Esophagus muscularis mucosa (tissue), 4 donors: ENCODE data around the gene CFAP92. TPM values are rescaled to one million over a fixed set of nuclear protein-coding genes. Genes with fewer than 3 reads are reported as not detected.
"Not testable (repeated sequence)": the region's sequence is repeated elsewhere in the genome, so short reads cannot be mapped to it uniquely, and the experiment has no call there.

Experiments
- DNase-seq: peaks from one replicate; pipeline ENCODE4 v3.0.0-alpha.2; 2017; ENCODE audit errors: extremely low spot score
- H3K27ac ChIP-seq, 4 donors: fragments of 200-600 bp; sonication (generic); replicated peaks in 1 of 4; 1 replicate in 3 of 4; 2 replicates in 1 of 4; pipeline ENCODE4 v1.5.1; 2016 to 2019; ENCODE audit warnings: mild to moderate bottlenecking in 1 of 4
- H3K27me3 ChIP-seq, 4 donors: fragments of 200-600 bp; sonication (generic); one replicate each; pipeline versions ENCODE4 v1.5.1 to v1.6.0; 2016 to 2019
- H3K36me3 ChIP-seq, 4 donors: fragments of 200-600 bp; sonication (generic); one replicate each; pipeline ENCODE4 v1.5.1; 2016 to 2019
- H3K4me1 ChIP-seq, 4 donors: fragments of 200-600 bp; sonication (generic); one replicate each; pipeline ENCODE4 v1.5.1; 2016 to 2019
- H3K4me3 ChIP-seq, 4 donors: fragments of 200-600 bp; sonication (generic); 1 replicate in 2 of 4; 2 replicates in 2 of 4; pipeline ENCODE4 v1.5.1; 2016 to 2019; ENCODE audit warnings: mild to moderate bottlenecking in 4 of 4, moderate library complexity in 1 of 4
- H3K9me3 ChIP-seq, 4 donors: fragments of 200-600 bp; sonication (generic); 1 replicate in 3 of 4; 2 replicates in 1 of 4; pipeline ENCODE4 v1.5.1; 2016 to 2019
- EP300 ChIP-seq: sonication (generic); formaldehyde crosslinking; IDR thresholded peaks from one replicate; pipeline ENCODE4 v1.6.1; 2017; ENCODE audit warnings: antibody characterized with exemption
- POLR2A ChIP-seq: fragments of 450-650 bp; IDR thresholded peaks from one replicate; pipeline ENCODE4 v1.6.1; 2017; ENCODE audit warnings: antibody characterized with exemption, moderate library complexity, mild to moderate bottlenecking, low read depth
- POLR2AphosphoS5 ChIP-seq, 2 donors: sonication (generic); formaldehyde crosslinking; IDR thresholded peaks; one replicate each; pipeline ENCODE4 v1.6.1; 2017; ENCODE audit warnings: antibody characterized with exemption in 2 of 2
- WGBS: methylation state at CpG from one replicate; pipeline ENCODE4 v1.1.5; 2018; 5-methylcytosine and 5-hydroxymethylcytosine counted together
- intact Hi-C: fragments of 100-400 bp; cut with DNase I; formaldehyde crosslinking; loops from one replicate; pipeline ENCODE4 v1.15.1; 2023
- total RNA-seq, 4 donors: library from RNA; depleted of rRNA; stranded (reverse); fragments of >200 nt; gene quantifications; one replicate each; pipeline versions ENCODE4 v1.1.0 to v1.2.1, GENCODE V29; 2016
- TF ChIP-seq, protein P1 (sequence below), 3 experiments: fragments of 200-600 bp in 2 of 3; fragments of 450-650 bp in 1 of 3; sonication (generic) in 2 of 3; IDR thresholded peaks; one replicate each; pipeline ENCODE4 v1.5.1; 2017 to 2019; ENCODE audit warnings: antibody characterized with exemption in 3 of 3, mild to moderate bottlenecking in 2 of 3, moderate library complexity in 1 of 3

Gene CFAP92
- total RNA-seq, 4 donors from 2014 or later, result 0.19 to 1.2 (median 0.47) TPM

DNA sequence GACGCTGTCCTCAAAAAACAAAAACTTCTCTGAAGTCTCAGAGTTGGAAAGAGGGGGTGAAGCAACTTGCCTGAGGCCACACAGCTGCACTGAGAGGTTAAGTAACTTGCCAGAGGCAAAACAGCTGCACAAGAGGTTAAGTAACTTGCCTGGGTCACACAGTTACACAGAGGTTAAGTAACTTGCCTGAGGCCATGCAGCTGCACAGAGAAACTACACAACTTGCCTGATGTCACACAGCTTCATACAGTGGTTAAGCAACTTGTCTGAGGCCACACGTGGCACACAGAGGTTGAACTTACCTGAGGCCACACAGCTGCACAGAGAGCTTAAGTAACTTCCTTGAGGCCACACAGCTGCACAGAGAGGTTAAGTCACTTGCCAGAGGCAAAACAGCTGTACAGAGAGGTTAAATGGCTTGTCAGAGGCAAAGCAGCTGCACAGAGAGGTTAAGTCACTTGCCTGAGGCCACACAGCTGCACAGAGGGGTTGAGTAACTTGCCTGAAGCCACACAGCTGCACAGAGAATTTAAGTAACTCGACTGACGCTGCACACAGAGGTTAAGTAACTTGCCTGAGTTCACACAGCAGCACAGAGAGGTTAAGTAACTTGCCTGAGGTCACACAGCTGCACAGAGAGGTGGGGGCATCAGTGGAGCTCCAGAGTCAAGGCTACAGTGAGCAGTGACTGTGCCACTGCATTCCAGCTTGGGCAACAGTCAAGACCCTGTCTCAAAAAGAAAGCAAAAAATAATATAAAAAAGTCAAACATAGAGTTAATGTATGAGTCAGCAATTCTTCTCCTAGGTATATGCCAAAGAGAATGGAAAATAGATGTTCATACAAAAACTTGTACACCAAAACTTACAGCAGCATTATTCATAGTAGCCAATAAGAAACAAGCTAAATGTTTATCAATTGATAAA is 126.4 kb downstream of the CFAP92 start:
- no peak for DNase-seq
- TF ChIP-seq POLR2AphosphoS5 (IDR thresholded peaks at IDR 0.05) (no peak), POLR2A (no peak), EP300 (no peak)
- TF ChIP-seq, protein P1, sequence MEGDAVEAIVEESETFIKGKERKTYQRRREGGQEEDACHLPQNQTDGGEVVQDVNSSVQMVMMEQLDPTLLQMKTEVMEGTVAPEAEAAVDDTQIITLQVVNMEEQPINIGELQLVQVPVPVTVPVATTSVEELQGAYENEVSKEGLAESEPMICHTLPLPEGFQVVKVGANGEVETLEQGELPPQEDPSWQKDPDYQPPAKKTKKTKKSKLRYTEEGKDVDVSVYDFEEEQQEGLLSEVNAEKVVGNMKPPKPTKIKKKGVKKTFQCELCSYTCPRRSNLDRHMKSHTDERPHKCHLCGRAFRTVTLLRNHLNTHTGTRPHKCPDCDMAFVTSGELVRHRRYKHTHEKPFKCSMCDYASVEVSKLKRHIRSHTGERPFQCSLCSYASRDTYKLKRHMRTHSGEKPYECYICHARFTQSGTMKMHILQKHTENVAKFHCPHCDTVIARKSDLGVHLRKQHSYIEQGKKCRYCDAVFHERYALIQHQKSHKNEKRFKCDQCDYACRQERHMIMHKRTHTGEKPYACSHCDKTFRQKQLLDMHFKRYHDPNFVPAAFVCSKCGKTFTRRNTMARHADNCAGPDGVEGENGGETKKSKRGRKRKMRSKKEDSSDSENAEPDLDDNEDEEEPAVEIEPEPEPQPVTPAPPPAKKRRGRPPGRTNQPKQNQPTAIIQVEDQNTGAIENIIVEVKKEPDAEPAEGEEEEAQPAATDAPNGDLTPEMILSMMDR (IDR thresholded peaks at IDR 0.05), result no peak
- H3K9me3 ChIP-seq, result no peaks in the 10 kb centered on the region
- no peaks in the 10 kb centered on the region for H3K36me3 ChIP-seq
- WGBS, result 93% methylated on average over 4 of the region's 4 CpGs
- no peak overlapping the region for H3K4me3 ChIP-seq
- intact Hi-C loops, result no loop called here
- peaks cover 0 to 17% (median 10%) of the 10 kb centered on the region in 4 donors for H3K4me1 ChIP-seq
- H3K27me3 ChIP-seq, result no peaks in the 10 kb centered on the region
- H3K27ac ChIP-seq, result no peak overlapping the region

- intact Hi-C loops, H3K4me3 ChIP-seq, H3K9me3 ChIP-seq, DNase-seq, H3K27ac ChIP-seq, H3K27me3 ChIP-seq, H3K36me3 ChIP-seq: not testable (repeated sequence)
- WGBS, result 68% methylated on average over 14 of the region's 25 CpGs
- peaks cover 0 to 17% (median 10%) of the 10 kb centered on the region in 4 donors for H3K4me1 ChIP-seq
Observed at GRCh38 chr3:128864849-128865804, 128.7 kb downstream of the CFAP92 start.

DNA sequence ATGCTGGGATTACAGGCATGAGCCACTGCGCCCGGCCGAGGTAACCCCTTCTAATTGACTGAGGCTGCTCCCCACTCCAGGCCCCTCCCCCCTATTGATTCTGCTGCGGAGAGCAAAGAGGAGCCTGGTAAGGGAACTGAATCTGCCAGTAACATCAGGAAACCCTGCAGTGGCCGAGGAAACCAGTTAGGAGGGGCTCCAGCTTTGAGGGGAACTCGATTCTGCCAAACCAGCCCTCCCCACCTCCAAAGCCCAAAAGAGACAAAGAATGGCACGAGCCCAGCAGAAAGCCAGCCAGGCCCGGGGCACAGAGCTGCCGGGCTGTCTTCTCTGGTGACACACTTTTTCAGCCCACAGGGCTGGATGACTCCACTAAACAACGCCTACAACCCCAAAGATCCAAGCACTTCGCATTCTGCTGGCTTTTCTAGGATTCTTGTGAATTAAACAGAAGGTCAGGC is 129.5 kb downstream of the CFAP92 start:
- Histone ChIP-seq H3K36me3 (no peaks in the 10 kb centered on the region), H3K9me3 (peaks cover 0 to 13% (median 12%) of the 10 kb centered on the region in 4 donors), H3K4me1 (peaks cover 0 to 17% (median 10%) of the 10 kb centered on the region in 4 donors), H3K27ac (no peak overlapping the region), H3K27me3 (no peaks in the 10 kb centered on the region), H3K4me3 (no peak overlapping the region)
- TF ChIP-seq POLR2AphosphoS5 (IDR thresholded peaks at IDR 0.05), result no peak
- no peak for TF ChIP-seq EP300
- TF ChIP-seq POLR2A, result no peak
- TF ChIP-seq, protein P1 (IDR thresholded peaks at IDR 0.05), result no peak
- 54% methylated on average over 11 of the region's 11 CpGs for WGBS
- DNase-seq, result no peak
- intact Hi-C loops, result no loop called here

- Histone ChIP-seq H3K9me3 (peaks cover 0 to 21% (median 18%) of the 10 kb centered on the region in 4 donors), H3K27me3 (no peaks in the 10 kb centered on the region), H3K4me3 (no peak overlapping the region), H3K4me1 (peaks cover 0 to 17% (median 10%) of the 10 kb centered on the region in 4 donors), H3K36me3 (no peaks in the 10 kb centered on the region), H3K27ac (no peak overlapping the region)
- intact Hi-C loops, result no loop called here
- no peak for TF ChIP-seq POLR2A
- TF ChIP-seq, protein P1 (IDR thresholded peaks at IDR 0.05), result peak in 1 of 3 experiments; percentile 15
- no peak for DNase-seq
- WGBS, result 85% methylated on average over 3 of the region's 3 CpGs
Observed at GRCh38 chr3:128863560-128863959, 130.3 kb downstream of the CFAP92 start.

DNA sequence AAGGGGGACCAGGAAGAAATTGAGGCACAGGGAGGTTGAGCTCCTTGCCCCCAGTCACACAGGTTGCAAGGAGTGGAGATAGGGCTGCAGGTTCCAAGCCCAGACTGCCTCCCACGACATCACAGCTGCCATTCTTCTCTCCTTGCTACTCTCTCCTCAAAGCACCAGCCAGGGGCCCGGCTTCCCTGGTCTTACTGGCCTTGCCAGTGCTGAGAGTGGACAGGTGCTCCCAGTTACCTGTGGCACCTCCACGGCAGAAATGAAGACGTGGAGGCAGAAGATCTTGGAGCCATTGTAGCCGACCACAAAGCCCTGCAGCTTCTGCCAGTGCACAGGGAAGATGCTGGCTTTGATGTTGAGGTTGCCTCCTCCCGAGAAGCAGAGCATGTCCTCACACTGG is 132.4 kb downstream of the CFAP92 start:
- H3K4me1 ChIP-seq, result peaks cover 0 to 17% (median 10%) of the 10 kb centered on the region in 4 donors
- intact Hi-C loops, result no loop called here
- H3K27me3 ChIP-seq, result no peaks in the 10 kb centered on the region
- no peak for DNase-seq
- TF ChIP-seq POLR2A (no peak), EP300 (no peak), POLR2AphosphoS5 (IDR thresholded peaks at IDR 0.05) (no peak)
- TF ChIP-seq, protein P1 (IDR thresholded peaks at IDR 0.05), result no peak
- peaks cover 0 to 26% (median 20%) of the 10 kb centered on the region in 4 donors for H3K9me3 ChIP-seq
- no peak overlapping the region for H3K27ac ChIP-seq
- no peak overlapping the region for H3K4me3 ChIP-seq
- WGBS, result 93% methylated on average over 5 of the region's 6 CpGs
- no peaks in the 10 kb centered on the region for H3K36me3 ChIP-seq
